IMR-90 (cell line): Measurements from ENCODE around the gene RFTN1. TPM values are rescaled to one million over a fixed set of nuclear protein-coding genes. Genes with fewer than 3 reads are reported as not detected.

Experiments
- ATAC-seq: fragments of 200-7000 bp; cut with Tn5 transposase; 2 replicates; pipeline ENCODE4 v1.9.1; 2020; ENCODE audit warnings: low read depth, mild to moderate bottlenecking, moderate library complexity
- BruUV-seq: library from RNA; stranded (reverse); fragments of 400-500 nt; replicated peaks from 2 replicates; lab custom pipeline; 2021; lab: Mats Ljungman, UMichigan
- CTCF ChIA-PET: fragments of 300-600 bp; formaldehyde crosslinking; extraction: SDS; loops from one replicate; lab custom pipeline; 2021; ENCODE audit warnings: antibody characterized with exemption; lab: Yijun Ruan, JAX
- POLR2A ChIA-PET: fragments of 300-600 bp; sonication (Branson Sonifier 250); formaldehyde crosslinking; loops from one replicate; lab custom pipeline; 2022; ENCODE audit warnings: antibody characterized with exemption; ENCODE audit not compliant: unreplicated experiment; lab: Charles Lee
- DNase-seq: peaks from one replicate; pipeline ENCODE4 v3.0.0; 2013
- H2AFZ ChIP-seq: replicated peaks from 2 replicates; pipeline ENCODE3; 2013; ENCODE audit warnings: low read length, mild to moderate bottlenecking; ENCODE audit not compliant: poor library complexity
- H2AK5ac ChIP-seq: 2 replicates; pipeline ENCODE4 v1.6.1; 2013; ENCODE audit warnings: low read depth, low read length, inconsistent platforms
- H2AK9ac ChIP-seq: replicated peaks from 2 replicates; pipeline ENCODE3; 2013; ENCODE audit warnings: mild to moderate bottlenecking, low read depth, low read length, moderate library complexity; ENCODE audit not compliant: poor library complexity
- H2BK120ac ChIP-seq: 2 replicates; pipeline ENCODE4 v1.6.1; 2013; ENCODE audit warnings: low read depth, low read length, inconsistent platforms
- H2BK15ac ChIP-seq: 3 replicates; pipeline ENCODE4 v1.6.1; 2013; ENCODE audit warnings: low read depth, low read length, inconsistent platforms
- H2BK20ac ChIP-seq: 2 replicates; pipeline ENCODE4 v1.6.1; 2013; ENCODE audit warnings: low read depth, mild to moderate bottlenecking, inconsistent platforms, low read length, moderate library complexity
- H2BK5ac ChIP-seq: 2 replicates; pipeline ENCODE4 v1.6.1; 2013; ENCODE audit warnings: mild to moderate bottlenecking, low read depth, low read length, inconsistent platforms; ENCODE audit not compliant: poor library complexity, severe bottlenecking
- H3K14ac ChIP-seq: replicated peaks from 2 replicates; pipeline ENCODE4 v1.6.1; 2013; ENCODE audit warnings: low read depth, low read length, inconsistent platforms
- H3K18ac ChIP-seq: 2 replicates; pipeline ENCODE4 v1.6.1; 2013; ENCODE audit warnings: low read depth, low read length, control low read depth
- H3K23ac ChIP-seq: 2 replicates; pipeline ENCODE4 v1.6.1; 2013; ENCODE audit warnings: low read depth, low read length, inconsistent platforms
- H3K27ac ChIP-seq: 2 replicates; pipeline ENCODE4 v1.5.1; 2013; ENCODE audit warnings: mild to moderate bottlenecking, control low read depth, low read length; ENCODE audit not compliant: insufficient read depth
- H3K27me3 ChIP-seq: 2 replicates; pipeline ENCODE4 v1.6.1; 2013; ENCODE audit warnings: low read length; ENCODE audit not compliant: control insufficient read depth, insufficient read depth
- H3K36me3 ChIP-seq: 2 replicates; pipeline ENCODE4 v1.6.1; 2013; ENCODE audit warnings: low read length, mixed read lengths; ENCODE audit not compliant: control insufficient read depth, insufficient read depth
- H3K4ac ChIP-seq: 2 replicates; pipeline ENCODE4 v1.6.1; 2013; ENCODE audit warnings: low read depth, low read length, inconsistent platforms
- H3K4me1 ChIP-seq: 2 replicates; pipeline ENCODE4 v1.6.1; 2013; ENCODE audit warnings: low read length, mixed read lengths; ENCODE audit not compliant: control insufficient read depth, insufficient read depth
- H3K4me2 ChIP-seq: 2 replicates; pipeline ENCODE4 v1.6.1; 2013; ENCODE audit warnings: low read depth, mild to moderate bottlenecking, control low read depth, low read length, moderate library complexity
- H3K4me3 ChIP-seq: 2 replicates; pipeline ENCODE4 v1.5.1; 2013; ENCODE audit warnings: low read depth, mild to moderate bottlenecking, control low read depth, low read length, moderate library complexity; ENCODE audit not compliant: insufficient read depth
- H3K56ac ChIP-seq: 2 replicates; pipeline ENCODE4 v1.6.1; 2013; ENCODE audit warnings: low read length, inconsistent platforms; ENCODE audit not compliant: insufficient read depth; ENCODE audit errors: extremely low read depth
- H3K79me1 ChIP-seq, 2 experiments: 2 replicates each; pipeline ENCODE4 v1.6.1; 2013; ENCODE audit warnings: low read length in 2 of 2, inconsistent platforms in 1 of 2, low read depth in 1 of 2
- H3K9ac ChIP-seq: 2 replicates; pipeline ENCODE4 v1.6.1; 2013; ENCODE audit warnings: low read depth, low read length, control low read depth
- H3K9me1 ChIP-seq: 2 replicates; pipeline ENCODE4 v1.6.1; 2013; ENCODE audit warnings: low read length, inconsistent platforms; ENCODE audit not compliant: insufficient read depth
- H3K9me3 ChIP-seq: 2 replicates; pipeline ENCODE4 v1.6.1; 2013; ENCODE audit warnings: low read length; ENCODE audit not compliant: control insufficient read depth, insufficient read depth
- H4K20me1 ChIP-seq: 2 replicates; pipeline ENCODE4 v1.6.1; 2013; ENCODE audit warnings: low read length, inconsistent platforms; ENCODE audit not compliant: insufficient read depth
- H4K5ac ChIP-seq: 2 replicates; pipeline ENCODE4 v1.6.1; 2013; ENCODE audit warnings: mild to moderate bottlenecking, low read depth, low read length, control low read depth
- H4K8ac ChIP-seq, 2 experiments: 2 replicates each; pipeline ENCODE4 v1.6.1; 2013; ENCODE audit warnings: low read depth in 2 of 2, low read length in 2 of 2, control low read depth in 1 of 2, inconsistent platforms in 1 of 2
- H4K91ac ChIP-seq: 2 replicates; pipeline ENCODE4 v1.6.1; 2013; ENCODE audit warnings: low read depth, low read length, inconsistent platforms; ENCODE audit not compliant: insufficient read depth
- FOS ChIP-seq: fragments of 150-350 bp; IDR thresholded peaks from 2 replicates; pipeline ENCODE4 v1.6.1; 2016; ENCODE audit warnings: low read depth, low read length
- MAFK ChIP-seq: IDR thresholded peaks from 2 replicates; pipeline ENCODE4 v1.6.1; 2012; ENCODE audit warnings: low read depth, low read length, improper control_type of control experiment
- MAZ ChIP-seq: IDR thresholded peaks from 2 replicates; pipeline ENCODE4 v1.6.1; 2012; ENCODE audit warnings: low read depth, mild to moderate bottlenecking, low read length, improper control_type of control experiment, moderate library complexity, borderline replicate concordance
- MXI1 ChIP-seq: IDR thresholded peaks from 2 replicates; pipeline ENCODE4 v1.6.1; 2012; ENCODE audit warnings: low read depth, mild to moderate bottlenecking, low read length, moderate library complexity, borderline replicate concordance
- RFX5 ChIP-seq: IDR thresholded peaks from 2 replicates; pipeline ENCODE4 v1.8.0; 2012; ENCODE audit warnings: low read depth, mild to moderate bottlenecking, low read length, moderate library complexity
- SMC3 ChIP-seq: fragments of 150-350 bp; IDR thresholded peaks from 2 replicates; pipeline ENCODE4 v1.6.1; 2016; ENCODE audit warnings: low read depth, mild to moderate bottlenecking, antibody characterized with exemption, low read length, moderate library complexity
- WGBS, 2 experiments: methylation state at CpG; one replicate each; pipeline versions ENCODE4 v1.1.5 to v1.1.7; 2013; ENCODE audit warnings: missing lambda C conversion rate in 2 of 2; ENCODE audit not compliant: insufficient read length in 1 of 2; ENCODE audit errors: extremely low coverage in 2 of 2; 5-methylcytosine and 5-hydroxymethylcytosine counted together
- dilution Hi-C: fragments of 300-500 bp; cut with HindIII; formaldehyde crosslinking; loops from one replicate; pipeline ENCODE4 v1.14.3; 2018; ENCODE audit warnings: low sequenced_read_pairs; ENCODE audit not compliant: unreplicated experiment
- in situ Hi-C: fragments of 300-500 bp; cut with MboI; formaldehyde crosslinking; loops from 3 replicates; pipeline ENCODE4 v1.14.3; 2019; ENCODE audit warnings: low sequenced_read_pairs, inconsistent platforms, mixed read lengths
- intact Hi-C: fragments of 100-400 bp; cut with micrococcal nuclease; formaldehyde crosslinking; loops from 2 replicates; pipeline ENCODE4 v1.10.0; 2022
- polyA plus RNA-seq, 3 experiments: library from polyadenylated mRNA; depleted of rRNA; stranded (reverse); fragments of >200 nt; gene quantifications; 2 replicates each; pipeline ENCODE4 v1.2.3, GENCODE V29; 2012; ENCODE audit warnings: low replicate concordance in 1 of 3
- total RNA-seq: library from RNA; depleted of rRNA; stranded (reverse); fragments of >200 nt; gene quantifications from 2 replicates; pipeline ENCODE4 v1.2.3, GENCODE V29; 2012
- TF ChIP-seq, protein P1 (sequence below): conservative IDR thresholded peaks from 2 replicates; pipeline ENCODE4 v1.5.1; 2012; ENCODE audit warnings: mild to moderate bottlenecking, low read depth, low read length, improper control_type of control experiment
- TF ChIP-seq, protein P2 (sequence below): fragments of 150-350 bp; IDR thresholded peaks from 2 replicates; pipeline ENCODE4 v1.6.1; 2016; ENCODE audit warnings: low read depth, mild to moderate bottlenecking, low read length, moderate library complexity, borderline replicate concordance
- TF ChIP-seq, protein P3 (sequence below): fragments of 150-350 bp; IDR thresholded peaks from 2 replicates; pipeline ENCODE4 v1.6.1; 2017; ENCODE audit warnings: mild to moderate bottlenecking, antibody characterized with exemption, low read length, low read depth

RFTN1 gene
- total and polyA plus RNA-seq, 2 of the 4 experiments (the other 2 are of a cell fraction) = 45.0 to 52.0 TPM

DNA sequence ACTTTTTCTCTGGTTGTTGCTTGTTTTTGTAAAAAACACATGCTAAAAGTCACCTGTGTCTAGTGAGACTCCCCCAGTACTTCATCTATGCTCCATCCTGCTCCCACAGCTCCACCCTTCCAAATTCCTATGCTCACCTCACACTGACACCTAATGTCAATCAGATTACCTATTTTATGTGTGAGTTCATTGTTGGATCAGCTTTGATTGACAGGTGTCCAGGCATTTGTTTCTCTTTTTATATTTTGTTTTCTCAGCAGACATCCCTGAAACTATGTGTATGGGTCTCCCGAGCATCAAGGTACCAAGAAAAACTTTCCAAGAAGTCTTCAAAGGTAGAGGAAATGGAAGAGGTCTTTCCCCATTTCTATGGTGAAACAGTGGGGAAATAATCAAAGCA, 13.4 kb downstream of the RFTN1 start:
- Histone ChIP-seq H3K23ac (no peak overlapping the region), H2BK5ac (no peak overlapping the region), H3K14ac (no peak overlapping the region), H2BK20ac (no peak overlapping the region), H3K18ac (no peak overlapping the region), H3K4me1 (peaks cover 21% of the 10 kb centered on the region), H3K56ac (no peak overlapping the region), H2AK9ac (no peak overlapping the region), H3K9me3 (no peaks in the 10 kb centered on the region), H4K91ac (no peak overlapping the region), H4K8ac (no peak overlapping the region), H2BK120ac (no peak overlapping the region), H3K4ac (no peak overlapping the region), H3K9me1 (peaks cover 43% of the 10 kb centered on the region), H2BK15ac (no peak overlapping the region), H4K5ac (no peak overlapping the region), H3K27ac (no peak overlapping the region), H3K4me2 (no peak overlapping the region), H4K20me1 (peaks cover 76% of the 10 kb centered on the region), H2AK5ac (no peak overlapping the region), H3K79me1 (peaks cover 64 to 93% of the 10 kb centered on the region in 2 experiments), H3K27me3 (no peaks in the 10 kb centered on the region), H3K36me3 (peaks cover 13% of the 10 kb centered on the region), H3K9ac (no peak overlapping the region), H2AFZ (no peak overlapping the region), H3K4me3 (no peak overlapping the region)
- dilution Hi-C loops (no loop called here), in situ Hi-C loops (no loop called here), intact Hi-C loops (no loop called here)
- no CpG with 5 or more reads among the region's 1 CpG for WGBS, 2 experiments
- TF ChIP-seq, protein P1, sequence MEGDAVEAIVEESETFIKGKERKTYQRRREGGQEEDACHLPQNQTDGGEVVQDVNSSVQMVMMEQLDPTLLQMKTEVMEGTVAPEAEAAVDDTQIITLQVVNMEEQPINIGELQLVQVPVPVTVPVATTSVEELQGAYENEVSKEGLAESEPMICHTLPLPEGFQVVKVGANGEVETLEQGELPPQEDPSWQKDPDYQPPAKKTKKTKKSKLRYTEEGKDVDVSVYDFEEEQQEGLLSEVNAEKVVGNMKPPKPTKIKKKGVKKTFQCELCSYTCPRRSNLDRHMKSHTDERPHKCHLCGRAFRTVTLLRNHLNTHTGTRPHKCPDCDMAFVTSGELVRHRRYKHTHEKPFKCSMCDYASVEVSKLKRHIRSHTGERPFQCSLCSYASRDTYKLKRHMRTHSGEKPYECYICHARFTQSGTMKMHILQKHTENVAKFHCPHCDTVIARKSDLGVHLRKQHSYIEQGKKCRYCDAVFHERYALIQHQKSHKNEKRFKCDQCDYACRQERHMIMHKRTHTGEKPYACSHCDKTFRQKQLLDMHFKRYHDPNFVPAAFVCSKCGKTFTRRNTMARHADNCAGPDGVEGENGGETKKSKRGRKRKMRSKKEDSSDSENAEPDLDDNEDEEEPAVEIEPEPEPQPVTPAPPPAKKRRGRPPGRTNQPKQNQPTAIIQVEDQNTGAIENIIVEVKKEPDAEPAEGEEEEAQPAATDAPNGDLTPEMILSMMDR = no peak
- TF ChIP-seq, protein P2, sequence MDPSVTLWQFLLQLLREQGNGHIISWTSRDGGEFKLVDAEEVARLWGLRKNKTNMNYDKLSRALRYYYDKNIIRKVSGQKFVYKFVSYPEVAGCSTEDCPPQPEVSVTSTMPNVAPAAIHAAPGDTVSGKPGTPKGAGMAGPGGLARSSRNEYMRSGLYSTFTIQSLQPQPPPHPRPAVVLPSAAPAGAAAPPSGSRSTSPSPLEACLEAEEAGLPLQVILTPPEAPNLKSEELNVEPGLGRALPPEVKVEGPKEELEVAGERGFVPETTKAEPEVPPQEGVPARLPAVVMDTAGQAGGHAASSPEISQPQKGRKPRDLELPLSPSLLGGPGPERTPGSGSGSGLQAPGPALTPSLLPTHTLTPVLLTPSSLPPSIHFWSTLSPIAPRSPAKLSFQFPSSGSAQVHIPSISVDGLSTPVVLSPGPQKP = no peak
- TF ChIP-seq SMC3 = no peak
- TF ChIP-seq MAZ = no peak
- TF ChIP-seq FOS = no peak
- TF ChIP-seq MXI1 = no peak
- TF ChIP-seq, protein P3, sequence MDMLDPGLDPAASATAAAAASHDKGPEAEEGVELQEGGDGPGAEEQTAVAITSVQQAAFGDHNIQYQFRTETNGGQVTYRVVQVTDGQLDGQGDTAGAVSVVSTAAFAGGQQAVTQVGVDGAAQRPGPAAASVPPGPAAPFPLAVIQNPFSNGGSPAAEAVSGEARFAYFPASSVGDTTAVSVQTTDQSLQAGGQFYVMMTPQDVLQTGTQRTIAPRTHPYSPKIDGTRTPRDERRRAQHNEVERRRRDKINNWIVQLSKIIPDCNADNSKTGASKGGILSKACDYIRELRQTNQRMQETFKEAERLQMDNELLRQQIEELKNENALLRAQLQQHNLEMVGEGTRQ = no peak
- no peak for TF ChIP-seq MAFK
- no peak for TF ChIP-seq RFX5
- ATAC-seq = no peak
- no peak for DNase-seq
- ChIA-PET POLR2A (no interaction called here), CTCF (no interaction called here)
- BruUV-seq = no TSS peak
